Peyer's patch (tissue), 4 donors: Measurements from ENCODE around the gene EXD3.

ENCODE experiments used
- CTCF ChIP-seq, 6 experiments: fragments of 450-650 bp in 4 of 6; fragments of 200-600 bp in 2 of 6; sonication (generic) in 1 of 6; IDR thresholded peaks; one replicate each; pipeline ENCODE4 v1.5.1; 2017 to 2019; ENCODE audit warnings: antibody characterized with exemption in 6 of 6, mild to moderate bottlenecking in 3 of 6, moderate library complexity in 1 of 6
- POLR2A ChIP-seq, 2 donors: fragments of 450-650 bp; IDR thresholded peaks; one replicate each; pipeline ENCODE4 v1.5.1; 2017; ENCODE audit warnings: antibody characterized with exemption in 2 of 2, mild to moderate bottlenecking in 2 of 2, moderate library complexity in 2 of 2

GRCh38 chr9:137416563-137417151 is 6.3 kb downstream of the EXD3 start:
- TF ChIP-seq CTCF (IDR thresholded peaks at IDR 0.05): no peak
- TF ChIP-seq POLR2A (IDR thresholded peaks at IDR 0.05): no peak
